ENCODE measurements around the gene SUSD3.
"Not testable (repeated sequence)": the region's sequence is repeated elsewhere in the genome, so short reads cannot be mapped to it uniquely, and the experiment has no call there.

The SUSD3 gene

GRCh38 chr9:93094658-93095204 is 36.2 kb downstream of the SUSD3 start:
- DNase-seq: peak; percentile 66

GRCh38 chr9:93095205-93096130 is 37.0 kb downstream of the SUSD3 start:
- peak; percentile 100 for DNase-seq

GRCh38 chr9:93096131-93096802 is 37.8 kb downstream of the SUSD3 start, which contains the start of gene CARD19:
Gene CARD19, plus strand, starts transcription at chr9:93096217. Its CDS starts 129 bp downstream, at chr9:93096346.
- DNase-seq: no peak

GRCh38 chr9:93096811-93097382 is 38.4 kb downstream of the SUSD3 start:
- peak; percentile 46 for DNase-seq

- peak; percentile 43 for DNase-seq
These were observed 39.2 kb downstream of the SUSD3 start for GRCh38 chr9:93097511-93098201.

GRCh38 chr9:93098236-93098946 is 39.9 kb downstream of the SUSD3 start:
- DNase-seq: peak; percentile 75

- peak; percentile 23 for DNase-seq
These were observed 41.2 kb downstream of the SUSD3 start for GRCh38 chr9:93099551-93100275.

GRCh38 chr9:93100276-93100636 is 41.8 kb downstream of the SUSD3 start:
- DNase-seq: no peak

GRCh38 chr9:93101086-93101485 is 42.6 kb downstream of the SUSD3 start:
- not testable (repeated sequence) for DNase-seq

GRCh38 chr9:93105620-93106019 is 47.1 kb downstream of the SUSD3 start:
- DNase-seq: no peak

- peak; percentile 18 for DNase-seq
These were observed 48.8 kb downstream of the SUSD3 start for GRCh38 chr9:93107151-93107824.

- DNase-seq: peak; percentile 19
These were observed 49.3 kb downstream of the SUSD3 start for GRCh38 chr9:93107825-93108161.

GRCh38 chr9:93108291-93109041 is 50.0 kb downstream of the SUSD3 start:
- peak; percentile 36 for DNase-seq

GRCh38 chr9:93110311-93110855 is 51.9 kb downstream of the SUSD3 start:
- peak; percentile 26 for DNase-seq

GRCh38 chr9:93111001-93111370 is 52.5 kb downstream of the SUSD3 start:
- peak; percentile 21 for DNase-seq

GRCh38 chr9:93111371-93112115 is 53.0 kb downstream of the SUSD3 start:
- peak; percentile 37 for DNase-seq

- peak; percentile 44 for DNase-seq
These were observed 53.8 kb downstream of the SUSD3 start for GRCh38 chr9:93112116-93112863.

GRCh38 chr9:93112864-93113389 is 54.4 kb downstream of the SUSD3 start:
- no peak for DNase-seq

Measured in right forelimb (tissue), 1 donor.